ENCODE data around the gene KREMEN1.

KREMEN1 gene

DNA sequence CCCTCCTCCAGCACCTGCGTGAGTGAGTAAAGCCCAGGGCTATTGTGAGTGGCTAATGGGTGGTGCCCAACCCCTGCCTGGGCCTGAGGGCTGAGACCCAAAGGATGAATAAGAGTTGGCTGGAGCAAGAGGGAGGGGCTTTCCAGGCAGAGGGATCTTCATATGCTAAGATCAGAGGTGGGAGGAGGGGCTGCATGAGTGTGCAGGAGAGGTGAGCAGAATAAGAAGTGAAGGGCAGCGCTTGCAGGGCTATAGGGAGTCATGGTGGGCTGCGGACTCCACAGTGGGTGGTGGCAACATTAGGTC, 136.7 kb downstream of the KREMEN1 start:
- no peak for DNase-seq

DNA sequence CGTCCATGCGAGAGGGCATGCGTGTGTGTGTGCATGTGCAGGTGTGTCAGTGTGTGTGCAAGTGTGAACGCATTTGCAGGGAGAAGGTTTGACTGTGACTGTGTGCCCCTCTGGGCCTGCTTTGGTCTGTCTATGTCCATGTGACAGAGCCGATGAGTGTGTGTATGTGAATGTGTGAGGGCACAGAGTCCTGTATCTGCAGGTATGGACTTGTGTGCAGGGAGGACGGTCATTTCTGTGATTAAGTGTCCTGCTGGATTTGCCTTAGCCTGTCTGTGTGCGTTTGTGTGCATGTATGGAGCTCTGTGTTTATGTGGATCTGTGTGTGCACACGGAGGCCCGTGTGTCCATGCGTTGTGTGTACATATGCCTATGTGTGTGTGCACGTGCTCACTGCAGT, 138.2 kb downstream of the KREMEN1 start:
- no peak for DNase-seq

DNA sequence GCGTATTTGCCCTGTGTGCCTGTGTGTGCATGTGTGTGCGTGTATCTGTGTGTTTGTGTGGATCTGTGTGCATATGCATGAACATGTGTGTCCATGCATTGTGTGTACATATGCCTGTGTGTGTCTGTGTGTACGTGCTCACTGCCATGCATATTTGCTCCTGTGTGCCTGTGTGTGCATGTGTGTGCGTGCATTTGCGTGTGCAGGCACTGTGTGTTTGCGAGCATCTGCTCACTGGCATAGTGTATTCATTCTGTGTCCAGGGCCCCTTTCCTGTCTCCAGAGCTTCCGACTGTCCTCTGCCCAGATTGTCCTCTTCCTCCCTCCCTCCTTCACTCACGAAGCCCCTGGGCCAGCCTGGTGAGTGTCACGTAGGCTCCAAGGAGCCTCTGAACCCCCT, 138.6 kb downstream of the KREMEN1 start:
- no peak for DNase-seq

DNA sequence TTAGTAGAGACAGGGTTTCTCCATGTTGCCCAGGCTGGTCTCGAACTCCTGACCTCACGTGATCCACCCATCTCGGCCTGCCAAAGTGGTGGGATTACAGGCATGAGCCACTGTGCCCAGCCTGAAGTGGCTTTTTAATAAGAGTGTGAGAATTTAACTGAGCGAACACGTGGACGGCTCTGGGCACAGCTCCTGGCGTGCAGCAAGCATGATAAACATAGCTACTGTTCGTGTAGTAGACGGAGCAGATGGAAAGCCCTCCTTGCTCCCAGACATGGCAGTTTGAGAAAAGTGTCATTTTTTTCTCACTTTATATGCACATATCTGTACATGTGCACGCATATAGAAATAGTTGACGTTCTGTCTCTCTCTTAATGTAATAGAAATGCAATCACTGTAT, 139.9 kb downstream of the KREMEN1 start:
- no peak for DNase-seq

DNA sequence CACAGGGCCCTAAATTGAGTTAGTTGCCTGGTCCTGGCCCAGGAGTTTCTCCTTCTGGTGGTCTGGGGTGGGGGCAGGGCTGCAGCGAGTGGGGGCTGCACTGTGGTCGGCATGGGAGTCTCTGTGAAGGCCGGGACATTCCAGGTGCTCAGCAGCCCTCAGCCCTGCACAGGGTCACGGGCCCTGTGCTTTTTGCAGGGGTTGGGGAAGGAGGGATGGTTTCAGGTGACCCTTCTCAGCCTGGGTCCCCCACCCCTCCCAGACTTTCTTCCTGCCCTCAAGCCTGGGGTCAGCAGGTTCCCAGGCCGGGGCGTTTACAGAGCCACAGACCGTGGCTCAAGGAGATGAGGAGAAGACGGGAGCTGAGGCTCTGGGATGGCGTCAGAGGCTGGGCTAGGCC, 140.7 kb downstream of the KREMEN1 start:
- no peak for DNase-seq

DNA sequence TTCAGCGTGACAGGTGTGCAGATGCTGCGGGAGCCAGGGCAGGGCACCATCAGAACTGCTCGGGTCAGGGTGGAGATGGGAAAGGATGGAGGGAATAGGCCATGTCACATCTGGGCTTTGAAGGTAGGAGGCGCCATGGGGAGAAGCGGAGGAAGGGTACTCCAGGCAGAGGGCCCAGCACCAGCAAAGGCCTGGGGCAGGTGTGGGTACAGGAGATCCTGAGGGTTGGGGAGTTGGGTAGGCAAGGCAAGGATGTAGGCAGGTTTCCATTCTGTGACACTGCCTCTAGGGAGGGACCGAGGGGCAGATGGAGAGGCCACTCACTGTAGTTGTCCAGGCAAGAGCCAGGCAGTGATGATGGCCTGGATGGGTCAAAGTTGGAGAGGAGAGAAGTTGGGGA, 141.4 kb downstream of the KREMEN1 start:
- no peak for DNase-seq

DNA sequence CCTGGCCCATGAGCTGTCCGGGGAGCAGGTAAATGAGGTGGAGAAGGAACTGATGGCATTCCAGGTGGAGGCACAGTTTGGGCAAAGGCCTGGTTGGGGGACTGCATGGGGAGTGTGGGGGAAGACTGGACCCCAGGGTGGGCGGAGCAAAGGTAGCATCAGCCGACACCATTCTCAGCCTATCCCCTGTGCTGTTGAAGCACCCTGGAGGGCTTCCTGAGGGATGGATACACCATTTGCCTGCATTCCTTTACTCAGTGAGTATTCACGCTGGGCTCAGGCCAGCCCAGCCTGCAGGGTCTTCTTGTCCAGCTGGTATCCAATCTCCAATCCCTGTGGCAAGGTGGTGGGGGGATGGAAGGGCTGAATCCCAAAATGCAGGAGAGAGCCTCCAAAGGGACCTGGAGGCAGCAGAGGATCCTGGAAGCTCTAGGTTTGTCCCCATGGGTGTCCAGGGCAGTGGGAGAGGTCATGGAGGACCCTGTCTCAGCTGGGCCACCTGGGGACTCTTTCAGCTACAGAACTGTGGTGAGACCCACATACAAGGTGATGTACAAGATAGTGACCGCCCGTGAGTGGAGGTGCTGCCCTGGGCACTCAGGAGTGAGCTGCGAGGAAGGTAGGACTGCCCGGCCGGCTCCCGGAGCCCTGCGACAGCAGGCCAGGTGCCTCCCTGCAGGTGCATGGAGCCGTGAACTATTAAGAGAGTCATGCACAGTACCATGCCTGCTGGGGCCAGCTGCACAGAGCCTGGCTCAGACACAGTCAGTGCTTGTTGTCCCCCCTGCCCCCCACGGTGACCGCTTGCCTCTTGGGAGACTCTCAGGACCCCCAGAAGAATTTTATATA, 142.4 kb downstream of the KREMEN1 start:
- DNase-seq, result no peak

DNA sequence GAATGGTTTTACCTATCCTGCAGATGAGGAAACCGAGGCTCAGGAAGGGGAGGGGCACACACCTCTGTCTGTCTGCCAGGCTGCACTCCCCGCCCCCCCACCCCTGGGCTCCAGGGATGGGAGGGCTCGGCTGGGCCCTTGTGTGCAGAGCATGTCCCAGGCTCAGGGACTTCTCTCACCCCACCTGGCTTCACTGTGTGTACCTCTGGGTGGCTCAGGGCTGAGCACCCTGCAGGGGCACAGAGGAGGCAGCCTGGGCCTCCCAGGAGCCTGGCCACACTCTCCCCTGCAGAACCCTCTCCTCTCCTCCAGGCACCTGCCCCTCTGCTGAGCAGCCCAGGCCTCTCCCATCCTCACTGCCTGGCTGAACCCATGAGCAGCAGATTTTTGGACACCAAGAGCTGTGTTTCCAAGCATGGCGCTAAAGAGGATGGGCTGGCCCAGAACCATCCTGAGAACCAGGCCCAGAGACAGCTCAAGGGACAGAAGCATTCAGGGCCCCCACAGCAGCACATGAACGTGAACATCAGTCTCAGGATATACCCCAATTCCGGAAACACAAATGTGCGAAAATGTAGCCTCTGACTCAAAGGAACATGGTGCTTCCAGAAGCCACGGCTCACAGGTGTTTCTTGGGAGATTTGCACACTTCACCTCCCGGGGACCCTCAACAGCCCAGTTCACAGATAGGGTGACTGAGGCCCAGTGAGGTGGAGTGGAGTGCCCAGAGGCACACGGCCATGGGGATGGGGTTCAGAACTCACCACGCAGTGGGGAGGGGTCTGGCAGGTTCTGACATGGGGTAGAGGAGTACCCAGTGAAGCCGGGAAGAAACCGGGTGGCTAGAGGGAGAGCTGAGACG, 143.4 kb downstream of the KREMEN1 start:
- DNase-seq, result no peak

DNA sequence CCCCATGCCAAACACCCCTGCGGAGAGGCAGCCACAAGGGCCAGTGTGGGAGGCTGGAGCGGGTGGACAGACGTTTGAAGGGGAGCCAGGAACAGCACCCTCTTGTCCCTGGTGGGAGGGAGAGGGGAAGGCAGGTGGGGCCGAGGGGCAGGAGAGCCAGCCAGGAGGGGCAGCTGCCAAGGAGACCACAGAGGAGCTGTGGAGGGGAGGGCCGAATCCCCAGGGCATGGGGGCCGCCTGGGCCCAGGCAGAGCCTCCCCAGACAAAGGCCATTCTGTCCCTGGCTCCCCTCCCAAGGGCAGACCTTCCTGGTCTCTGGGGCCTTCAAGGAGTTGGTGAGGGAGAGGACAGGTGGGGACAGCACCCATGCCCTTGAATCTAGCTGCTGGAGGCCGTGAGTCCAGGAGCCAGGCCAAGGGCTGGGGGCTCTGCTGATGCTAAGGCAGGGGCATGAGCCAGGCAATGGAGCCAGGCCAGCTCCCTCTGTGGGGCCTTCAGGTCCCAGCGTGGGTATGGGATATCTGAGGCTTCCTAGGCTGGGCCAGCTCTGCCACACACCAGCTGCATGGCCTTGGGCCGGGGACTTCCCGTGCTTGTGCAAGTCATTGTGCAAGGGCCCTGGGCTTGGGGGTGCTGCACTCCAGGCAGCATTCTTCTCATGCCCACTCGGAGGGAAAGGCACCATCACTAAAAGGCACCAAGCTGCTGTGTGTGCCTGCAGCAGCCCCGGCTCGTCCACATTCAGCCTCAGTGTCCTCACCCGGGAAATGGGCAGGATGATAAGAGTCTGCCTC, 144.2 kb downstream of the KREMEN1 start:
- DNase-seq, result no peak
